ENCODE measurements around the gene GOLGA6L7.
"Not testable (repeated sequence)": the region's sequence is repeated elsewhere in the genome, so short reads cannot be mapped to it uniquely, and the experiment has no call there.

Gene GOLGA6L7

GRCh38 chr15:28849271-28849670, 827 bp upstream of the GOLGA6L7 start:
- DNase-seq; in situ Hi-C loops (cut with HindIII; ENCODE audit: low pct_ligation_motif_present, low sequenced_read_pairs); H3K27ac ChIP-seq: not testable (repeated sequence)

GRCh38 chr15:28847959-28848358, 485 bp downstream of the GOLGA6L7 start:
- H3K36me3 ChIP-seq (replicated peaks); H3K27ac ChIP-seq; in situ Hi-C loops (cut with HindIII; ENCODE audit: low pct_ligation_motif_present, low sequenced_read_pairs): not testable (repeated sequence)

More at GRCh38 chr15:28849271-28849670, 827 bp upstream of the GOLGA6L7 start:
- H3K27me3 ChIP-seq (replicated peaks); H3K36me3 ChIP-seq (replicated peaks); H3K4me3 ChIP-seq (ENCODE audit: low read depth, low read length): not testable (repeated sequence)

GRCh38 chr15:28847247-28847646, 1.2 kb downstream of the GOLGA6L7 start:
- H3K27ac ChIP-seq; in situ Hi-C loops (cut with HindIII; ENCODE audit: low pct_ligation_motif_present, low sequenced_read_pairs); H3K27me3 ChIP-seq (replicated peaks); DNase-seq; H3K4me3 ChIP-seq (ENCODE audit: low read depth, low read length); H3K36me3 ChIP-seq (replicated peaks): not testable (repeated sequence)

More at GRCh38 chr15:28847959-28848358, 485 bp downstream of the GOLGA6L7 start:
- H3K4me3 ChIP-seq (ENCODE audit: low read depth, low read length); H3K27me3 ChIP-seq (replicated peaks); DNase-seq: not testable (repeated sequence)

GRCh38 chr15:28844147-28844546, 4.3 kb downstream of the GOLGA6L7 start:
- in situ Hi-C loops (cut with HindIII; ENCODE audit: low pct_ligation_motif_present, low sequenced_read_pairs) = not testable (repeated sequence)

GRCh38 chr15:28843520-28843919, 4.9 kb downstream of the GOLGA6L7 start:
- in situ Hi-C loops (cut with HindIII; ENCODE audit: low pct_ligation_motif_present, low sequenced_read_pairs); H3K36me3 ChIP-seq (replicated peaks); H3K27me3 ChIP-seq (replicated peaks); H3K4me3 ChIP-seq (ENCODE audit: low read depth, low read length); H3K27ac ChIP-seq; DNase-seq: not testable (repeated sequence)

More at GRCh38 chr15:28844147-28844546, 4.3 kb downstream of the GOLGA6L7 start:
- not testable (repeated sequence) for H3K27me3 ChIP-seq (replicated peaks); H3K4me3 ChIP-seq (ENCODE audit: low read depth, low read length); DNase-seq; H3K27ac ChIP-seq; H3K36me3 ChIP-seq (replicated peaks)

GRCh38 chr15:28842210-28842609, 6.2 kb downstream of the GOLGA6L7 start:
- in situ Hi-C loops (cut with HindIII; ENCODE audit: low pct_ligation_motif_present, low sequenced_read_pairs) = not testable (repeated sequence)

GRCh38 chr15:28840285-28840684, 8.2 kb downstream of the GOLGA6L7 start:
- DNase-seq; H3K27ac ChIP-seq; H3K27me3 ChIP-seq (replicated peaks); H3K4me3 ChIP-seq (ENCODE audit: low read depth, low read length); H3K36me3 ChIP-seq (replicated peaks); in situ Hi-C loops (cut with HindIII; ENCODE audit: low pct_ligation_motif_present, low sequenced_read_pairs): not testable (repeated sequence)

More at GRCh38 chr15:28842210-28842609, 6.2 kb downstream of the GOLGA6L7 start:
- not testable (repeated sequence) for DNase-seq; H3K27me3 ChIP-seq (replicated peaks); H3K36me3 ChIP-seq (replicated peaks); H3K4me3 ChIP-seq (ENCODE audit: low read depth, low read length); H3K27ac ChIP-seq

GRCh38 chr15:28834957-28835585, 13.4 kb downstream of the GOLGA6L7 start:
- in situ Hi-C loops (cut with HindIII; ENCODE audit: low pct_ligation_motif_present, low sequenced_read_pairs) = not testable (repeated sequence)

GRCh38 chr15:28831897-28832587, 16.4 kb downstream of the GOLGA6L7 start:
- H3K27me3 ChIP-seq (replicated peaks); in situ Hi-C loops (cut with HindIII; ENCODE audit: low pct_ligation_motif_present, low sequenced_read_pairs); H3K27ac ChIP-seq; H3K36me3 ChIP-seq (replicated peaks): not testable (repeated sequence)
- peak; percentile 61 for DNase-seq
- H3K4me3 ChIP-seq (ENCODE audit: low read depth, low read length) = peak overlapping the region; percentile 37

More at GRCh38 chr15:28834957-28835585, 13.4 kb downstream of the GOLGA6L7 start:
- H3K36me3 ChIP-seq (replicated peaks); H3K27me3 ChIP-seq (replicated peaks); DNase-seq; H3K4me3 ChIP-seq (ENCODE audit: low read depth, low read length); H3K27ac ChIP-seq: not testable (repeated sequence)

- H3K4me3 ChIP-seq (ENCODE audit: low read depth, low read length); H3K36me3 ChIP-seq (replicated peaks); in situ Hi-C loops (cut with HindIII; ENCODE audit: low pct_ligation_motif_present, low sequenced_read_pairs); H3K27ac ChIP-seq; H3K27me3 ChIP-seq (replicated peaks); DNase-seq: not testable (repeated sequence)
Measured at GRCh38 chr15:28821420-28821819, 27.0 kb downstream of the GOLGA6L7 start.

- H3K4me3 ChIP-seq (ENCODE audit: low read depth, low read length); H3K27me3 ChIP-seq (replicated peaks); DNase-seq; H3K36me3 ChIP-seq (replicated peaks); H3K27ac ChIP-seq; in situ Hi-C loops (cut with HindIII; ENCODE audit: low pct_ligation_motif_present, low sequenced_read_pairs): not testable (repeated sequence)
Measured at GRCh38 chr15:28819930-28820295, 28.5 kb downstream of the GOLGA6L7 start.

- peak overlapping the region; percentile 65 for H3K27ac ChIP-seq
- H3K4me3 ChIP-seq (ENCODE audit: low read depth, low read length); H3K27me3 ChIP-seq (replicated peaks); in situ Hi-C loops (cut with HindIII; ENCODE audit: low pct_ligation_motif_present, low sequenced_read_pairs); H3K36me3 ChIP-seq (replicated peaks): not testable (repeated sequence)
- peak; percentile 66 for DNase-seq
Measured at GRCh38 chr15:28819019-28819929, 29.2 kb downstream of the GOLGA6L7 start.

GRCh38 chr15:28818168-28818567, 30.3 kb downstream of the GOLGA6L7 start:
- DNase-seq; H3K4me3 ChIP-seq (ENCODE audit: low read depth, low read length); H3K27me3 ChIP-seq (replicated peaks); H3K36me3 ChIP-seq (replicated peaks); in situ Hi-C loops (cut with HindIII; ENCODE audit: low pct_ligation_motif_present, low sequenced_read_pairs); H3K27ac ChIP-seq: not testable (repeated sequence)

- H3K27ac ChIP-seq; H3K36me3 ChIP-seq (replicated peaks); DNase-seq; H3K27me3 ChIP-seq (replicated peaks); in situ Hi-C loops (cut with HindIII; ENCODE audit: low pct_ligation_motif_present, low sequenced_read_pairs); H3K4me3 ChIP-seq (ENCODE audit: low read depth, low read length): not testable (repeated sequence)
Measured at GRCh38 chr15:28814059-28814458, 34.4 kb downstream of the GOLGA6L7 start.

All from brain microvascular endothelial cell (primary cell).